Activated T-cell treated with anti-CD3 and anti-CD28 coated beads, Interleukin-2, amount 50 U/mL, for 4 hours (primary cell): ENCODE data around the gene ENOX1. TPM values are rescaled to one million over a fixed set of nuclear protein-coding genes. Genes with fewer than 3 reads are reported as not detected.

Source experiments
- total RNA-seq, 3 donors: library from RNA; stranded (reverse); gene quantifications; one replicate each; pipeline ENCODE4 v1.2.1, GENCODE V29; 2021

Gene ENOX1
- total RNA-seq, 3 donors from 2014 or later = 0.14 TPM; not detected in 2

Other genes with a start within 250 kb of the ENOX1 start
- gene CCDC122, start 92.8 kb upstream of the ENOX1 start, total RNA-seq = 1 to 10 TPM in 1 of 3 donors, under 1 TPM in 2; 0.65 to 1.5 (median 0.95) TPM
- 1 to 10 TPM; 2.1 to 4.2 (median 4.1) TPM for gene LACC1, start 92.9 kb upstream of the ENOX1 start, total RNA-seq